SIG-M5 (cell line): ENCODE results near the gene SLC66A3.
"Not testable (repeated sequence)": the region's sequence is repeated elsewhere in the genome, so short reads cannot be mapped to it uniquely, and the experiment has no call there.

ENCODE experiments used
- DNase-seq: peaks from one replicate; lab custom pipeline; 2025; lab: John Stamatoyannopoulos, UW

SLC66A3 gene

GRCh38 chr2:11163439-11164317, 8.4 kb downstream of the SLC66A3 start:
- no peak for DNase-seq

GRCh38 chr2:11165046-11165445, 9.8 kb downstream of the SLC66A3 start:
- DNase-seq = not testable (repeated sequence)

GRCh38 chr2:11166476-11166875, 11.2 kb downstream of the SLC66A3 start:
- DNase-seq = no peak

GRCh38 chr2:11168488-11168887, 13.2 kb downstream of the SLC66A3 start:
- no peak for DNase-seq

- DNase-seq = no peak
These were observed 14.1 kb downstream of the SLC66A3 start for GRCh38 chr2:11169333-11169732.

GRCh38 chr2:11174222-11174621, 19.0 kb downstream of the SLC66A3 start:
- no peak for DNase-seq

- no peak for DNase-seq
These were observed 20.1 kb downstream of the SLC66A3 start for GRCh38 chr2:11175293-11175795.

GRCh38 chr2:11177871-11178690, 22.8 kb downstream of the SLC66A3 start:
- DNase-seq = no peak

GRCh38 chr2:11179196-11179595, 23.9 kb downstream of the SLC66A3 start:
- no peak for DNase-seq

- DNase-seq = no peak
These were observed 24.6 kb downstream of the SLC66A3 start for GRCh38 chr2:11179899-11180298.

- DNase-seq = no peak
These were observed 25.4 kb downstream of the SLC66A3 start for GRCh38 chr2:11180653-11181052.

GRCh38 chr2:11182951-11183350, 27.7 kb downstream of the SLC66A3 start:
- no peak for DNase-seq

- no peak for DNase-seq
These were observed 30.9 kb downstream of the SLC66A3 start for GRCh38 chr2:11186145-11186544.

GRCh38 chr2:11187083-11187619, 31.9 kb downstream of the SLC66A3 start:
- DNase-seq = no peak

- peak; percentile 38 for DNase-seq
These were observed 32.5 kb downstream of the SLC66A3 start for GRCh38 chr2:11187731-11188130.

GRCh38 chr2:11196246-11196645, 41.0 kb downstream of the SLC66A3 start:
- DNase-seq = no peak

- DNase-seq = no peak
These were observed 45.4 kb downstream of the SLC66A3 start for GRCh38 chr2:11200651-11201050.

GRCh38 chr2:11201969-11202368, 46.7 kb downstream of the SLC66A3 start:
- DNase-seq = no peak

- DNase-seq = peak; percentile 42
These were observed 48.2 kb downstream of the SLC66A3 start for GRCh38 chr2:11203480-11203879.

GRCh38 chr2:11208083-11208482, 52.8 kb downstream of the SLC66A3 start:
- no peak for DNase-seq

- no peak for DNase-seq
These were observed 57.4 kb downstream of the SLC66A3 start for GRCh38 chr2:11212645-11213044.

GRCh38 chr2:11213090-11213638, 57.9 kb downstream of the SLC66A3 start:
- DNase-seq = no peak
